GM18909 (cell line): ENCODE measurements around the gene MTTP.
A peak's percentile ranks its signal among the peaks of the same experiment; 100 is the strongest.
"Not testable (repeated sequence)": the region's sequence is repeated elsewhere in the genome, so short reads cannot be mapped to it uniquely, and the experiment has no call there.

Experiments used
- ATAC-seq: cut with Tn5 transposase; IDR thresholded peaks from one replicate; pipeline ENCODE4 v1.9.1; 2021; ENCODE audit warnings: mild to moderate bottlenecking; ENCODE audit not compliant: unreplicated experiment, poor library complexity

The MTTP gene

DNA sequence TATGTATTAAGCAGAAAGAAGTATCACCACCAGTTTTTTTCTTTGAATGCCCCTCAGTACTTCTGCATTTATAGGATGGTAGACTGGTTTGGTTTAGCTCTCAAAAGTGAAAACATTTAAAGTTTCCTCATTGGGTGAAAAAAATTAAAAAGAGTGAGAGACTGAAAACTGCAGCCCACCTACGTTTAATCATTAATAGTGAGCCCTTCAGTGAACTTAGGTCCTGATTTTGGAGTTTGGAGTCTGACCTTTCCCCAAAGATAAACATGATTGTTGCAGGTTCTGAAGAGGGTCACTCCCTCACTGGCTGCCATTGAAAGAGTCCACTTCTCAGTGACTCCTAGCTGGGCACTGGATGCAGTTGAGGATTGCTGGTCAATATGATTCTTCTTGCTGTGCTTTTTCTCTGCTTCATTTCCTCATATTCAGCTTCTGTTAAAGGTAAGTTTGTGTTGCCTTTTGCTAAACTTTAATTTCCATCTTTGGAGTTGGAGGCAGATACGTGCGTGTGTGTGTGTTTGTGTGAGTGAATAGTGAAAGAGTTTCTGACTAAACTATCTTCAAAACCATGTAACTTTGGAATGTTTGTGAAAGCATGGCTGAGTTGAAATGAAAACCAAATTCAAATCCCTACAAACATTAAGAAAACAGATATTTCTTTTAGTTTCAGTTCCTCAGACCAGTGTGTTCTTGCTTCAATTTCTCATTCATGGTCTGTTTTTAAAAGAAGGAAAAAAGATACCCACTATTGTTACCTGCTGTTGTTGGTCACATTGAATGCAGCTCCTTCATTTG, at the start of gene MTTP:
TSS of gene MTTP (plus strand) at position 295 of the 795 bp plus-strand sequence. CDS start at position 381, 86 bp downstream.
- ATAC-seq: peak; percentile 77

DNA sequence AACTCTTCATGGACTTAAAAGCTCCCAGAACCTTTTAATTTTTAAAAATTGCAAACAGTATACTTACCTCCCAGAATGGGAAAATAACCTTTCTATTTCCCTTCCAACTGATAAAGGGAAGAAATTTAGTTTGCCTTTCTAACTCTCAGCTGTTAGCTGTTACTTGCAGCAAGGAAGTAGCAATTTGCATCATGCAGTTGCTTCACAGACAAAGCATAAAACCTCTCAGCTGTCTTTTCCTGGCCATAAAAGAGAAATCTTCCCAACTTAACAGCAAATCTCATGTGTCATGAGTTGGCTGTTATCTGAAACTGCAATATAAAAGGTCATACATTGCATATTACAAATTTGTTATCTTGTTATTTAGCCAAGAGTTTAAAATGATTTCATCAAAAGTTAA, 45.4 kb upstream of the MTTP start:
- ATAC-seq: no peak

GRCh38 chr4:99529956-99530355, 44.7 kb upstream of the MTTP start:
- ATAC-seq: no peak

DNA sequence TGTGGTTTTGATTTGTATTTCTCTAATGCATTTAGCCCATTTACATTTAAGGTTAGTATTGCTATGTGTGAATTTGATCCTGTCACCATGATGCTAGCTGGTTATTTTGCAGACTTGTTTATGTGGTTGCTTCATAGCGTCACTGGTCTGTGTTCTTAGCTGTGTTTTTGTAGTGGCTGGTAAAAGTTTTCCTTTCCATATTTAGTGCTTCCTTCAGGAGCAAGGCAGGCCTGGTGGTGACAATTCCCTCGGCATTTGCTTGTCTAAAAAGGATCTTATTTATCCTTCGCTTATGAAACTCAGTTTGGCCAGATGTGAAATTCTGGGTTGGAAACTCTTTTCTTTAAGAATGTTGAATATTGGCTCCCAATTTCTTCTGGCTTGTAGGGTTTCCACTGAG, 39.9 kb upstream of the MTTP start:
- ATAC-seq: not testable (repeated sequence)

- no peak for ATAC-seq
These were observed 38.4 kb upstream of the MTTP start for GRCh38 chr4:99536271-99536670.

GRCh38 chr4:99536848-99537247, 37.8 kb upstream of the MTTP start:
- no peak for ATAC-seq

- no peak for ATAC-seq
These were observed 37.0 kb upstream of the MTTP start for GRCh38 chr4:99537674-99538073.

- ATAC-seq: no peak
These were observed 34.2 kb upstream of the MTTP start for GRCh38 chr4:99540277-99540939.

DNA sequence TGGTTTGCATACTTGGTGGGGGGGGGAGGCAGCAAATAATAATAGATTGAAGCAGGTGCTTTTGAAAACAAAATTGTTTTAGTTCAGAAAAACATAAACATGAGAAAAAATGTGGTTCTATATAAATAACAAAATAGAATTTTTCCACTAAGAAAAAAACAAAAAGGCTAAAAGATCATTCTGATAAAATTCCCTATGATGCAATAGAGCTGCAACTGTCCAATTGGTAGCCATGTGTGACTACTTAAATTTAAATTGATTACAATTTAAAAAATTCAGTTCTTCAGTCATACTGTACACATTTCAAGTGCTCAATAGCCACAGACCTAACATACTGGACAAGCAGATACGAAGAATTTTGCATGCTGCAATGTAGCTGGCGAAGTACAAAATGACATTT, 21.8 kb upstream of the MTTP start:
- ATAC-seq: no peak

DNA sequence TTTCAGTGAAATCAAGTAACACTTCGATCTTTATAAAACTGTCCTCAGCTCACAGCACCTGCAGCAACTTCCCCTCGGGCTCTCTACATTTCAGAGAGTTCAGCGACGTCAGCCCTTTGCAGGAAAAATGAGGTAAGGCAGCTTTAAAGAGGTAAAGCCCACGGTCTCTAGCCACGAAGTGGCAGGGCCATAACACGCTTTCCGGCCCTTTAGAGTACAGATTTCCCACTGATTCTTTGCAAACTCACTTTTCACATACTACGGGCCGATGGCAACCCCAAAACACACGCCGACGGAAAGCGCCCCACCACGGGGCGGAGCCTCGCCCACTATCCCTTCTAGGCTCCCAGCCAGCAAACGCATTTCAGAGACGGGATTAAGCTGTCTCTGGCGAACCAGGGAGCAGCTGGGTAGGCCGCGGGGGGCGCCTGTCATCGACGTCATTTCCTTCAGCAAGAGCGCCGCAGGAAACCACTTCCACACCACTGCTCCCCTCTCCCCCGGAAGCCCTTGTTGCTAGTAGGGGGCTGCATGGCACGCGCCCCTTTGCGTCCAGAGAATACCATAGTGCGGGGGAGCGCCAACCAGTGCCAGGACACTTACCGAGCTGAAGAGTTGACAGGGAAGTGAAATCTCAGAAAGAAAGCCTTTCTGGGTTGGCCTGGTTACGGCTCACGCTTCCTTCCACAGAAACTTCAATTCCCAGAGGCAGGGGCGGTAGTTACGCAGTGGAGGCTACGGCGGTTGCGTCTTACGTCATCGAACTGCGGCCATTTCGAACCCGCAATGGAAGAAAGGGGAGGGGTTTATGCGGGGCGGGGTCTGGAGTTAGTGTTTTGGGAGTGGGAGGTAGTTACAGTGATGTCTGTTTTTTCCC, 11.1 kb upstream of the MTTP start, which contains the start of gene TRMT10A:
TSS of gene TRMT10A (minus strand) at position 730 of the 877 bp plus-strand sequence. CDS start 4,701 bp downstream, outside the sequence.
- ATAC-seq: peak; percentile 96

- ATAC-seq: no peak
These were observed 9.7 kb upstream of the MTTP start for GRCh38 chr4:99564921-99565320.

GRCh38 chr4:99571883-99572282, 2.7 kb upstream of the MTTP start:
- no peak for ATAC-seq

GRCh38 chr4:99572527-99573240, 1.9 kb upstream of the MTTP start:
- ATAC-seq: no peak

DNA sequence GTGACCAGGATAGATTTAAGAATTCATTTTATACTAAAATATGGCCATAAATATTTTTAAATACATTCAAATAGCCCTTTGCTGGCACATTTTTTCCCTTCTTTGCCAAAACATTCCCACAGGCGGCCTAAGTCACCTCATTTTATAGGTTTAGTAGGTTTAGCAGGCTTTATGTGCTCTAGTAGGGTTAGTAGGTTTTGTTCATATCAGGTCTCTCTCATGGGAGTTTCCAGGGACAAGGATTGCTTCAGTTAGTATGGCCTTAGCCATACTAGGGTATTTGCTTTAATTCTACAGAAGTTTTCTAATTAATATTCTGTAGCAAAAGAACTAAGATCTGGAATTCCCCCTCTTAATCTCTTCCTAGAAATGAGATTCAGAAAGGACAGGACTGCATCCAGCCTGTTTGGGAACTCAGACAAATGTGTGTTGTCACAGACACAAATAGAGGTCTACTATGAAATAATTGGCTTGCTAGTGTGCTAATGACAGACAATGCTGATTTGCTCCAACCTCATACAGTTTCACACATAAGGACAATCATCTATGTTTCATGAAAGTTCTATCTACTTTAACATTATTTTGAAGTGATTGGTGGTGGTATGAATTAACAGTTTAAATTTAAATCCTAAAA, 772 bp upstream of the MTTP start:
- no peak for ATAC-seq

DNA sequence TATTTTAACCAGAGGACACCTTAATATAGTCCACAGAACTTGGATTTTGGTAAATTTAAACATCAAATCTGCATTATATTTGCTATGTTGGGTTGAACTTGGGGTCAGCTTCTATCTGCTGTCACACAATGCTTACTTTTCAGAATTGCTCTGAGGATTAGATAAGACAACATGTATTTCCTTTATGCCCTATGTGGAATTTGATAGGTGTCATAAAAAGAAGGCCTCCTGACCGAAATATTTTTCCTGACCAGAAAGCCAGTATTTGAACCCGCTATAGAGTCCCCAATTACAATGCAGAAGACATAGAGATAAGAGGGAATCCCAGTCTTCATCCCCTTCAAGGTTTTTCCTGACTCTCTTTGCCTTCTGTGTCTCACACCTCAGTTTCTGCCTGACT, 4.1 kb downstream of the MTTP start:
- ATAC-seq: no peak

DNA sequence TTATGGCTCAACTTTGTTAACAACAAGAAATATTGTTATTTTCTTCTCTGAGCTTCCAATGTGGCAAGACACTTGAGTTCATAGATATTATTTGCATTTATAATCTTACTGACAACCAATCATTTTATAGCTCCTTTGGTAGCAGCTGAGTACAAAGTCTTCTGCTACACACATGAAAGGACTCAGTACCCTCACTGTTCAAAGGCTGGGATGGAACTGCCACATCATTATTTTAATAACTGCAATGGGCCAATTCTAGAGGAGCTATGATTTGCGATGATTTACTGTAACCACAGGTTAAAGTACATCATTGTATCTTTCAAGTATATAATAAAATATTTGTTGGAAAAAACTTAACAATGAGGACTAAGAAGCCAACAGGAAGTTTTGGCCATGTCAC, 10.9 kb downstream of the MTTP start:
- ATAC-seq: no peak

DNA sequence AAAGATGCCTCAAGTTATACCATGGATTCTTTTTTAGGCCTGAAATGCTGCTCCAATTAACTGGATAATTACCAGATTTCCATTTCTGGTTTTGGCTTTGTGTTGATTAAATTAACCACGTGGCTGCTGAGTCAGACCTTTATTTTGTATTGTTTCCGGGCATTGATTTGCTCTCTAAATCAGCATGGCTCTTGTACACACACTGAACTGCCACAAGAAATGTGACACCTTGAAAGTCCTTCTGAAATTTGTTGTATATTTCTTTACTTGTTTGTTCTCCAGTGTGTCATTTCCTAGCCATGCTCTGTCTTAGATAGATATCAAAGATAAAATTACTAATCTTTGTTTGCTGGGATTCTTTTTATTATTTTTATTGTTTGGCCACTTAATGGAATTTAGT, 11.7 kb downstream of the MTTP start:
- no peak for ATAC-seq

- ATAC-seq: no peak
These were observed 12.2 kb downstream of the MTTP start for GRCh38 chr4:99586797-99587196.

DNA sequence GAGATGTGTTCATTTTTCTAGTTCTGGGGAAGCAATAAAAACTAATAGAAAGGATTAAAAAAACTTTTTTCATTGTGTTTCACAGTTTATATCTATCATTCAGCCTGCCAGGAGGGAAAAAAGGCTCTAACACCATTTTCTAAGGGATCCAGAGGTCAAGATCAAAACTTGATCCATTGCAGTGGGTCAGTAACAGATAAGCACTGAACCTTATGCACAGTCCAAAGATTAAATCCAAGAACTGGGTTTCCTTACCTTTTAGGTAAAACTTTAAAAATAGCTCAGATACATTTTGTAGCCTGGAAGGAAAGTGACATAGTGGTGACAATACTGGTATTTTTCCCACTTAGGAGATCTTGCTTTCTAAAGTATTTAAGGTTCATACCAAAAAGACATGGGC, 12.7 kb downstream of the MTTP start:
- no peak for ATAC-seq

GRCh38 chr4:99587803-99588202, 13.2 kb downstream of the MTTP start:
- no peak for ATAC-seq
